ENCODE measurements around the gene PKP4. TPM values are rescaled to one million over a fixed set of nuclear protein-coding genes. Genes with fewer than 3 reads are reported as not detected.

The PKP4 gene
- total RNA-seq, 2 experiments from 2014 or later = 68.7 to 73.2 TPM

GRCh38 chr2:158410132-158410531 lies 46.6 kb upstream of the PKP4 start:
- POLR2A ChIA-PET = no interaction called here
- intact Hi-C loops (cut with micrococcal nuclease; ENCODE audit: unreplicated experiment) = no loop called here
- H2AFZ ChIP-seq (ENCODE audit: low read length) = no peak overlapping the region

GRCh38 chr2:158411748-158412147 lies 45.0 kb upstream of the PKP4 start:
- BruUV-seq (replicated peaks) = no TSS peak
- H3K9me3 ChIP-seq (ENCODE audit: low read length) = no peaks in the 10 kb centered on the region

More at GRCh38 chr2:158410132-158410531, 46.6 kb upstream of the PKP4 start:
- Histone ChIP-seq H3K4me2 (ENCODE audit: low read length) (no peak overlapping the region), H3K79me2 (ENCODE audit: insufficient read depth, low read depth, low read length) (no peaks in the 10 kb centered on the region), H3K27ac (ENCODE audit: low read depth, low read length, poor library complexity, severe bottlenecking) (no peak overlapping the region), H3K9me3 (ENCODE audit: low read length) (no peaks in the 10 kb centered on the region), H3K4me3 (ENCODE audit: low read depth, low read length, poor library complexity, severe bottlenecking) (no peak overlapping the region), H3K4me1 (ENCODE audit: insufficient read depth, low read length, poor library complexity, severe bottlenecking) (no peaks in the 10 kb centered on the region), H3K36me3 (ENCODE audit: insufficient read depth, low read length) (no peaks in the 10 kb centered on the region), H3K9me2 (ENCODE audit: insufficient read depth, low read length) (no peaks in the 10 kb centered on the region), H4K20me1 (ENCODE audit: insufficient read depth, low read length) (no peaks in the 10 kb centered on the region)
- CTCF ChIA-PET (ENCODE audit: unreplicated experiment) = no interaction called here
- no peak for DNase-seq (ENCODE audit: low spot score)
- no peak for TF ChIP-seq CTCF (conservative IDR thresholded peaks at IDR 0.05; ENCODE audit: low read length)
- no peak for TF ChIP-seq EZH2phosphoT487 (IDR thresholded peaks at IDR 0.05; ENCODE audit: borderline replicate concordance, low read depth, low read length)
- no TSS peak for BruUV-seq (replicated peaks)

GRCh38 chr2:158412206-158412605 lies 44.5 kb upstream of the PKP4 start:
- H3K4me1 ChIP-seq (ENCODE audit: insufficient read depth, low read length, poor library complexity, severe bottlenecking) = no peaks in the 10 kb centered on the region
- DNase-seq (ENCODE audit: low spot score) = no peak
- no peak overlapping the region for H3K27ac ChIP-seq (ENCODE audit: low read depth, low read length, poor library complexity, severe bottlenecking)
- no peaks in the 10 kb centered on the region for H4K20me1 ChIP-seq (ENCODE audit: insufficient read depth, low read length)
- no peak overlapping the region for H3K4me3 ChIP-seq (ENCODE audit: low read depth, low read length, poor library complexity, severe bottlenecking)
- ChIA-PET CTCF (ENCODE audit: unreplicated experiment) (no interaction called here), POLR2A (no interaction called here)
- TF ChIP-seq EZH2phosphoT487 (IDR thresholded peaks at IDR 0.05; ENCODE audit: borderline replicate concordance, low read depth, low read length) (no peak), CTCF (conservative IDR thresholded peaks at IDR 0.05; ENCODE audit: low read length) (no peak)
- H3K9me2 ChIP-seq (ENCODE audit: insufficient read depth, low read length) = no peaks in the 10 kb centered on the region
- no peaks in the 10 kb centered on the region for H3K79me2 ChIP-seq (ENCODE audit: insufficient read depth, low read depth, low read length)
- H3K36me3 ChIP-seq (ENCODE audit: insufficient read depth, low read length) = no peaks in the 10 kb centered on the region
- intact Hi-C loops (cut with micrococcal nuclease; ENCODE audit: unreplicated experiment) = no loop called here
- H3K9me3 ChIP-seq (ENCODE audit: low read length) = no peaks in the 10 kb centered on the region
- H2AFZ ChIP-seq (ENCODE audit: low read length) = no peak overlapping the region
- H3K4me2 ChIP-seq (ENCODE audit: low read length) = no peak overlapping the region
- no TSS peak for BruUV-seq (replicated peaks)

More at GRCh38 chr2:158411748-158412147, 45.0 kb upstream of the PKP4 start:
- Histone ChIP-seq H3K4me2 (ENCODE audit: low read length) (no peak overlapping the region), H3K27ac (ENCODE audit: low read depth, low read length, poor library complexity, severe bottlenecking) (no peak overlapping the region), H3K4me1 (ENCODE audit: insufficient read depth, low read length, poor library complexity, severe bottlenecking) (no peaks in the 10 kb centered on the region), H2AFZ (ENCODE audit: low read length) (no peak overlapping the region), H3K36me3 (ENCODE audit: insufficient read depth, low read length) (no peaks in the 10 kb centered on the region), H3K79me2 (ENCODE audit: insufficient read depth, low read depth, low read length) (no peaks in the 10 kb centered on the region), H4K20me1 (ENCODE audit: insufficient read depth, low read length) (no peaks in the 10 kb centered on the region), H3K9me2 (ENCODE audit: insufficient read depth, low read length) (no peaks in the 10 kb centered on the region), H3K4me3 (ENCODE audit: low read depth, low read length, poor library complexity, severe bottlenecking) (no peak overlapping the region)
- TF ChIP-seq CTCF (conservative IDR thresholded peaks at IDR 0.05; ENCODE audit: low read length) = no peak
- no peak for TF ChIP-seq EZH2phosphoT487 (IDR thresholded peaks at IDR 0.05; ENCODE audit: borderline replicate concordance, low read depth, low read length)
- no peak for DNase-seq (ENCODE audit: low spot score)
- intact Hi-C loops (cut with micrococcal nuclease; ENCODE audit: unreplicated experiment) = no loop called here
- POLR2A ChIA-PET = no interaction called here
- CTCF ChIA-PET (ENCODE audit: unreplicated experiment) = no interaction called here

Measured in OCI-LY7 (cell line).